Activated CD8-positive, alpha-beta memory T cell treated with anti-CD3 and anti-CD28 coated beads, Interleukin-2, amount 50 U/mL, for 24 hours (primary cell): Measurements from ENCODE around the gene CYP4F12.

Source experiments
- DNase-seq: peaks from one replicate; pipeline ENCODE4 v3.0.0-alpha.2; 2020; ENCODE audit errors: extremely low read depth

CYP4F12 gene, protein sequence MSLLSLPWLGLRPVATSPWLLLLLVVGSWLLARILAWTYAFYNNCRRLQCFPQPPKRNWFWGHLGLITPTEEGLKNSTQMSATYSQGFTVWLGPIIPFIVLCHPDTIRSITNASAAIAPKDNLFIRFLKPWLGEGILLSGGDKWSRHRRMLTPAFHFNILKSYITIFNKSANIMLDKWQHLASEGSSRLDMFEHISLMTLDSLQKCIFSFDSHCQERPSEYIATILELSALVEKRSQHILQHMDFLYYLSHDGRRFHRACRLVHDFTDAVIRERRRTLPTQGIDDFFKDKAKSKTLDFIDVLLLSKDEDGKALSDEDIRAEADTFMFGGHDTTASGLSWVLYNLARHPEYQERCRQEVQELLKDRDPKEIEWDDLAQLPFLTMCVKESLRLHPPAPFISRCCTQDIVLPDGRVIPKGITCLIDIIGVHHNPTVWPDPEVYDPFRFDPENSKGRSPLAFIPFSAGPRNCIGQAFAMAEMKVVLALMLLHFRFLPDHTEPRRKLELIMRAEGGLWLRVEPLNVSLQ

DNA sequence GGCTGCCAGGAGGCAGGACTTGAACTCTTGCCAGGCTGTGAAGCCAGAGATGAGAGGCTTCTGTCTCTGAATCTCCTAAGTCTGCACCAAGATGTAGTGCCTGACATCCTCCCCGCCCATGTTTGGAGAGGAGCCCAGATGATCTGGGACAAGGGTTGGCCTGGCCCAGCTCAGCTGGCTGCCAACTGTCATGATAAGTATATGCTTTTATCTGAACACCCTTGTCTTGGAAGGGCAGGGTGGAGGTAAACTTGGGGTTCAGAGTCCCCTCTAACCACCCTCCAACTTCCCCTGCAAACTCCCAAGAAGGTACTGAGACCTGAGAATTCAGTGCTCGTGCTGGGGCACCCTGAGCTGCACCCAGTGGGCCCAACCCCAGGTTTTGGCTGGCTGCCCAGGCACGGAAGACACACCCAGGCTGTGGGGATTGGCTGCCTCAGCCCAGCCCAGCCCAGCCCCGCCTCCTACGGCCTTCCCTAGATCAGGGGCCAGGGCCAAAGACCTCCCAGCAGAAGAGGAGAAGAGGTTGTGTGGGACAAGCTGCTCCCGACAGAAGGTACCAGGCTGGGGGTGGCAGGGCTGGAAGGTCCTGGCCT lies at the start of gene CYP4F12:
CYP4F12 (plus strand) TSS at position 508 of the 596 bp plus-strand sequence. CDS start 443 bp downstream, outside the sequence.
- DNase-seq: no peak

DNA sequence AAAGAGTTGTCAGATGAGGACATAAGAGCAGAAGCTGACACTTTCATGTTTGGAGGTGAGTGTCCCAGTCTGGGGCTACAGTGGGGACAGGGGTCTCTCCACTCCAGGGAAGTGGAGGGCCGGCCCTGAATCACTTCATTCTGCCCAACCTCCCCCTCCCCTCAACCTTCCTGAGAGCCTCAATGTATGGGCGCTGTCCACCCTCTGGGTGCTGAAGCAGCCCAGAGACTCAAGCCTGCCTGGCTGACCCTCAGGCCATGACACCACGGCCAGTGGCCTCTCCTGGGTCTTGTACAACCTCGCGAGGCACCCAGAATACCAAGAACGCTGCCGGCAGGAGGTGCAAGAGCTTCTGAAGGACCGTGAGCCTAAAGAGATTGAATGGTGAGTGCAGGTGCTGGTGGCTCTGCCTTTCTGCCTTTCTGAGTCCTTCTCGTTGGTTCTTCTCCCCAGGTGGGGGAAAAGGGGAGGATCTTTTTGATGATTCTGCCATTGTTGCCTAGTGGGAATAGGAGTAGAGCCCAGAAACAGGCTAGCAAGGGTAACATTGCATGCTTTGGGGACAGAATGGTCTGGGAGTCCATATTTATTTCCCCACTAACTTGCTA lies 49.1 kb upstream of the CYP4F12 start:
- no peak for DNase-seq

DNA sequence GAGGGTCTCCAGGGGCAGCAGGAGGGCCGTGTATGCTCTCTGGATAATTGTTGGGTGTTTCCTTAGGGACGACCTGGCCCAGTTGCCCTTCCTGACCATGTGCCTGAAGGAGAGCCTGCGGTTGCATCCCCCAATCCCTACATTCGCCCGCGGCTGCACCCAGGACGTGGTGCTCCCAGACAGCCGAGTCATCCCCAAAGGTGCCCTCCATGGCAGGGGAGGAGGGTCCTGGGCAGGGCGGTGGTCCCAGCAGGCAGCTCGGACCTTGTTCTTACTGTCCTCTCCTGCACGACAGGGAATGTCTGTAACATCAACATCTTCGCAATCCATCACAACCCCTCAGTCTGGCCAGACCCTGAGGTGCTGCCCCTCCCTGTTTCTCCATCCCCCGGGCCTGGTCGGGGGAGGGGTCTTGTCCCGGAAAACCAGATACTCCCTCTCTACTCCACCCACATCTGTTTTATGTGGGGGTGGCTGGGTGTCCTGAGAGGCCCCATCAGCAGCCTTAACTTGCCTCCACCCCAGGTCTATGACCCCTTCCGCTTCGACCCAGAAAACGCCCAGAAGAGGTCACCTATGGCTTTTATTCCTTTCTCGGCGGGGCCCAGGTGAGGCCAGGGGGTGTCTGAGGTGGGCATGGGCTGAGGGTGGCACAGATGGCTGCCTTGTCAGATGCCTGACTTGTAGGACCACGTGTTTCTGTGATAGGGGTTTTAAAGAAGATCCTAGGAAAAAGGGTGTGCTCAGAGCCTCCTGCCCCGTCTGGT lies 44.5 kb upstream of the CYP4F12 start:
- DNase-seq: no peak

DNA sequence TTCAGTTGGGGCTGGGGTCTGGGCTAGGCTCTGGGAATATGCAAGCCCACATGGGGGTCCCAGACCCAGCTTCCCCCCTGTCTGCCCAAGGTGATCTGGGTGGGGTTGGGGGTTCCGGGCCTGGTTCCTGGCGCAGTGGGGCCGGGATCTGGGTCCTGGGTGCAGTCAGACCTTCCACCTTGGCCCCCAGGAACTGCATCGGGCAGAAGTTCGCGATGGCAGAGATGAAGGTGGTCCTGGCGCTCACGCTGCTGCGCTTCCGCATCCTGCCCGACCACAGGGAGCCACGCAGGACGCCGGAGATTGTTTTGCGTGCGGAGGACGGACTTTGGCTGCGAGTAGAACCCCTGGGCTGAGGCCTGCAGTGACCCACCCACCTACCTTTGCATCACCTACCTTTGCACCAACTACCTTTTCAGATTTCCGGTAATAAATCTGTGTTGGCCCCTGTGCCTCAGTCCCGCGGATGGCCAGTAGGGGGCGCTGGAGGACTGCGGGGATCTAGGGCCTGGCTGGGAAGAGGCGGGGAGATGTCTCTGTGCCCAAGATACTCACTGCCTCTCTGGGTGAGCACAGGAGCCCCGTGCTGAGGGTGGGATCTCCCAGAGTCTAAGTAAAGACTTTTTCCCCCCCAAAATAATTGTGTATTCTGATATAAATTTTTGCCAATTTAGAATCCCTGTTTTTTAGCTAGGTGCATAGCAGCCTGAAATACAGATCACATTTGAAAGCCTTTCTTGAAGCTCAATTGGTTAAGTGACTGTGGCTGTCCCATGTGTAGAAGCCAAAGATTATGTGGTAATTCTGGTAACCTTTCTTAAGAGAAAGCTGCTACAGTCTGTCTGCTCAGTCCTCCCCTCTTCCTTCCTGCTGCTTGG lies 43.6 kb upstream of the CYP4F12 start:
- DNase-seq: peak; percentile 68

DNA sequence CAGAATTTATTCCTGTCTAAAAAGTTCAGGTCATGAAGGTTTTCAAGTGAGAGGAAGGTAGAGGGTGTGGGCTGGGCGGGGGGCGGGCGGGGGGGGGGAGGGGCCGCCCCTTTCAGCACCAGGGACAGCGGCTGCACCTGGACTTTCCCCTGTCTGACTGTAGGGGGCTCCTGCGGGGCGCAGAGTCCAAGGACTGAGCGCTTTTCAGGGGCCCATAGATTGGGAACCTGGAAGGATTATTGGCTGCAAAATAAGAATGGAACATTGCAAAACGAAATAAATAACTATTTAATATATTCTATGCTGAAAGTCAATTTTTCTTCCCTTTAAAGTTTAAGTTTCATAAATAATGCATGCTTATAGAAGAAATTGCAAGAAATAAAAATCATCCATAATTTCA lies 41.1 kb upstream of the CYP4F12 start:
- no peak for DNase-seq

DNA sequence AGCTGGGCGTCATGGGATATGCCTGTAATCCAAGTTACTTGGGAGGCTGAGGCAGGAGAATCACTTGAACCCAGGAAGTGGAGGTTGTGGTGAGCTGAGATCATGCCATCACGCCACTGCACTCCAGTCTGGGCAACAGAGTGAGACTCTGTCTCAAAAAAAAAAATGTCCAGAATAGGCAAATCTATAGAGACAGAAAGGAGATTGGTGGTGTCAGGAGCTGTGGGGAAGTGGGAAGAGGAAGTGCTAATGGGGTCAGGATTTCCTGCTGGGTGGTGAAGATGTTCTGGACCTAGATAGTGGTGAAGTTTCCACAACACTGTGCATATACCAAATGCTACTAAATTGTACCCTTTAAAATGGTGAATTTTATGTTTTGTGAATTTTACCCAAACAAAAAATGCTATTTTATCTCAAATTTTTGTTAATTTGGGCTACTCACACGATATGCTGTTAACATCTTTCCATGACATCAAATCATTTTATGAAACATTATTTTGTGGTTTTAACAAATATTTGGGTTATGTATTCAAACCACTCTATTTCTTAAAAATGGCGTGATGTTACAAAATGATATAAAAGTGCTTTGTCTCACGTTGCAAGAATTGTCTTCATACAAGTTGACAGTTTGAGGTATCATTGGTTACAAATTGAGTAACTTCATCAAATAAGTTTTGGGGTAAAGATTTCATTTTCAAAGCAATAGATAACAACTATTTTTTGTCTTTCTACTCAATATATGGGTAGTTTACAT lies 39.6 kb upstream of the CYP4F12 start:
- DNase-seq: no peak

DNA sequence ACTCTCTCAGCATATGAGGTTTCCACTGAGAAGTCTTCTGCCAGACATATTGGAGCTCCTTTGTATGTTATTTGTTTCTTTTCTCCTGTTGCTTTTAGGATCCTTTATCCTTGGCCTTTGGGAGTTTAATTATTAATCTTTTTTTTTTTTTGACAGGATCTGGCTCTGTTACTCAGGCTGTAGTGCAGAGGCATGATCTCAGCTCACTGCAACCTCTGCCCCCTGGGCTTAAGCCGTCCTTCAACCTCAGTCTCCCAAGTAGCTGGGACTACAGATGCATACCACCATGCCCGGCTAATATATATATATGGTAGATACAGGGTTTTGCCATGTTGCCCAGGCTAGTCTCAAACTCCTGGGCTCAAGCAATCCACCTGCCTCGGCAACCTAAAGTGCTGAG lies 38.8 kb upstream of the CYP4F12 start:
- DNase-seq: no peak

DNA sequence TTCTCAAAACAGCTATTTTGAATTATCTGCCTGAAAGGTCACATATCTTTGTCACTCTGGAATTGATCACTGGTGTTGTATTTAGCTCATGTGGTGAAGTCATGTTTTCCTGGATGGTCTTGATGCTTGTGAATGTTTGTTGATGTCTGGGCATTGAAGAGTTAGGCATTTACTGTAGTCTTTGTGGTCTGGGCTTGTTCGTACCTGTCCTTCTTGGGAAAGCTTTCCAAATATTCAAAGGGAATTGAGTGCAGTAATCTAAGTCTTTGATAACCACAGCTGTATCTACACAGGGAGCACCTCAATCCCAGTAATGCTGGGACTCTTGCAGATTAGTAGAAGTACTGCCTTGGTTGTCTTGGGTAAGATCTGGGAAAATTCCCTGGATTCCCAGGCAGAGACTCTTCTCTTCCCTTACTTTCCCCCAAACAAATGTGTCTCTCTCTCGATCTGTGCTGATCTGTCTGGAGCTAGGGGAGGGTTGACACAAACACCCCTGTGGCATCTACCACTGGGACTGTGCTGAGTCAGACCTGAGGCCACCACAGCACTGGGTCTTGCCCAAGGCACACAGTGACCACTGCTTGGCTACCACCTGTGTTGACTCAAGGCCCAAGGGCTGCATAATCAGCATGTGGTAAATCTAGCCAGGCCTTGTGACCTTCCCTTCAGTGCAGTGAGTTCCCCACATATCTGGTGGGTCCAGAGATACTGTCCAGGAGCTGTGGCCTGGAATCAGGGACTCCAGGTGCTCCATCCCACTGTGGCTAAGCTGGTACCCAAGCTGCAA lies 37.7 kb upstream of the CYP4F12 start:
- DNase-seq: no peak

DNA sequence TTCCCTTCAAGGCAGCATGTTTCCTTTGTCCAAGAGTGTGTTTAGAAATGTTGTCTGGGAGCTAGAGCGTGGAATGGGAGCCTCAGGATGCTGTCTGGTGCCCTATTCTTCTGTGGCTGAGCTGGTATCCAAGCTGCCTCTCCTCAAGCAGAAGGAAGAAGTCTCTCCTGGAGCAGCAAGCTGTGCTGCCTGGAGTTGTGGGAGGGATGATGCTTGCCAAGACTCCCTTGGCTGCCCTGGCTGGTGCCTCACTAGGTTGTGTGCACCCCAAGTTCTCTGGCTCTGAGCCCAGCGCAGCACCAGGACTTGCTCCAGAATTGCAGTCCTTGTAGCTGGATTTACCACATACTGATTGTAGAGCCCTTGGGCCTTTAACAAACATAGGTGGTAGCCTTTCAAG lies 36.9 kb upstream of the CYP4F12 start:
- DNase-seq: no peak

DNA sequence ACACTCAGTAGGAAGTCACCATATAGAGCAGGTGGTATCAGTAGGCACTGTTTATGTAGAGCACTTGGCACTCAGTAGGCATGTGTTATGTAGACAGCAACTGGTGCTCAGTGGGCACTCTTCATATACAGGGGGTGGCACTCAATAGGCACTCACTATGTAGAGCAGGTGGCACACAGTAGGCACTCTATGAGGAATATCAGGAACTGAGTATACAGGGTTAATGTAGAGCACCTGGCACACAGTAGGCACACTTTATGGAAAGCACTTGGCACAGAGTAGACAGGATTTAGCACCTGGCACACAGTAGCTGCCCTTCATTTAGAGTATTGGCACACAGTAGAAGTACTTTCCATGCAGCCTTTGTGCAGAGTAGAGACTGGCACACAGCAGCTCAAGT lies 33.3 kb upstream of the CYP4F12 start:
- DNase-seq: no peak

DNA sequence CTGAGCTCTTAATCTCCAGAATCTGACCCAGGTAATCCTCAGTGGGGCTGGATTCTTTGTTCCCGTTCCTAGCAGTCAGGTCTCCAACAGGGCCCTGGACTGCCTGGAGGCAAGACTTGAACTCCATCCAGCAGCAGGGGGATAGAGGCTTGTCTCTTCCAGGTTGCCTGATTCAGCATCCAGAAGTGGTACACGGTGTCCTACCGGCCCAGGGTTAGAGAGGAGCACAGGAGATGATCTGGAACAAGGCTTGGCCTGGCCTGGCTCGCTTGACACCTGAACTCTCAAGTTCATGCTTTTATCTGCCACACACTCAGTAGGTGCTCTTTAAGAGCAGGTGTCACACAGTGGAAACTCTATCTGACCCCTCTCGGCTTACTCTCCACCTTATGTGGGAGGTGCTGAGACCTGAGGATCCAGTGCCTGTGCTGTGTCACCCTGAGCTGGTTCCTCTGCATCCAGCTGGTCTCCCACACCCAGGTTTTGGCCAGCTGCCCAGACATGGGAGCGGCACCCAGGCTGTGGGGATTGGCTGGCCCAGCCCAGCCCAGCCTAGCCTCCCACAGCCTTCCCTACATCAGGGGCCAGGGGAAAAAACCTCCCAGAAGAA lies 32.5 kb upstream of the CYP4F12 start, which contains the start of gene CYP4F3:
CYP4F3 (plus strand) TSS at position 604 of the 610 bp plus-strand sequence. CDS start 519 bp downstream, outside the sequence.
- no peak for DNase-seq

DNA sequence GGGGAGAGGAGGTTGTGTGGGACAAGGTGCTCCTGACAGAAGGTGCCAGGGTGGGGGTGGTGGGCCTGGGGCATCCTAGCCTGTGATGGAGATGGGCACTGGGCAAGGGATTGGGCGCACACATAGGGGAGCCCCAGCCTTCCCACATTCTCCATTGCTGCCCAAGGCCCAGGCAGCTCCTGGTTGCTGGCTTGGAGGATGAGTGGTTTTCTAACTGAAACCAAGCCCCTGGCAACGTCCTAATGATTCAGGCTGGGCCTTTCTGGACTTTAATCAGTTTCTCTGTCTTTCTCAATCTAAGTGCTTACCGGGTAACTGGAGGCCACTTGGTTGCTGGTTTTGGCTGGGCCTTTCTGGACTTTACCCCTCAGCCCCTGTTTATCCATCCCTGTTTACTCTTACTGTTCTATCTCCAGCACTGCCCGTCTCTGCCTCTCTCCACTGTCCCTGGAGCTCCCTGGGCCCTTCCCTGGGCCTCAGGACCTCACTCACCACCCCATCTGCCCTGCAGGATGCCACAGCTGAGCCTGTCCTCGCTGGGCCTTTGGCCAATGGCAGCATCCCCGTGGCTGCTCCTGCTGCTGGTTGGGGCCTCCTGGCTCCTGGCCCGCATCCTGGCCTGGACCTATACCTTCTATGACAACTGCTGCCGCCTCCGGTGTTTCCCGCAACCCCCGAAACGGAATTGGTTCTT lies 31.8 kb upstream of the CYP4F12 start:
- DNase-seq: no peak

DNA sequence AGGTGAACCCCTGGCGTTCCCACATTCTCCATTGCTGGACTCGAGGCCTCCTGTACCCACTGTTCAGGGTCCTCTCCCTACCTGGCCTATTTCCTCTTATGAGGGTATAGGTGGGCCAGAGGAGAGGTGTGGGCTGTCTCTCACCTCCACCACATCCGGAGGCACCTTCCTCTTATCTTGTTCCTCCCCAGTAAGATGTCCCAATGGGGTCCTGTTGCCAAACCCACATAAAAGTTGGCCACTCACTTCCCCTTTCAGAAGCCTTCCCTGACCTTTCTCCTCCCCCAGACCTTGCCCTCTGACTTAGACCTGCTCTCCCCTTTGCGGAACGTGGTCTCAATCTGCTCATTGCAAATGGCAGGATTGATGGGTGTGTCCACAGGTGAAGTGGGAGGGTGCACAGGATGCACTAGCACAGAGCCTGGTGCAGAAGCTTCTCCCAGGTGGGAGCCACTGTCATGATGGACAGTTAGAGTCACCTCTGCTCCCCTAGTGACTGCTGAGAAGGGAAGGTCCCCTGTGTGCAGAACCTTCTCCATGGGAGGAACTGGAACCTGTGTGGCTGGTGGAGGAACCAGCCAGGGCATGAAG lies 30.9 kb upstream of the CYP4F12 start:
- DNase-seq: no peak

DNA sequence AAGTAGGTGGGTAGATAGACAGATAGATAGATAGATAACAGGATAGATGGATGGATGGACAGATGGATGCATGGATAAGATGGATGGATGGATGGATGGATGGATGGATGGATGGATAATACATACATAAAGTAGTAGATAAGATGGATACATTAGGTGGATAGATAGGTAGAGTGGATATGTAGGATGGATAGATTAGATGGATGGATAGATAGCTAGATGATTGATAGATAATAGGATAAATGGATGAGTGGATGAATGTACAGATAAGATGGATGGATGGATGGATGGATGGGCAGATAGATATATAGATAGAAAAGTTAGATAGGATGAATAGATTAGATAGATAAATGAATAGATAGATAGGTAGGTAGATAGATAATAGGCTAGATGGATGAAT lies 30.1 kb upstream of the CYP4F12 start:
- no peak for DNase-seq

DNA sequence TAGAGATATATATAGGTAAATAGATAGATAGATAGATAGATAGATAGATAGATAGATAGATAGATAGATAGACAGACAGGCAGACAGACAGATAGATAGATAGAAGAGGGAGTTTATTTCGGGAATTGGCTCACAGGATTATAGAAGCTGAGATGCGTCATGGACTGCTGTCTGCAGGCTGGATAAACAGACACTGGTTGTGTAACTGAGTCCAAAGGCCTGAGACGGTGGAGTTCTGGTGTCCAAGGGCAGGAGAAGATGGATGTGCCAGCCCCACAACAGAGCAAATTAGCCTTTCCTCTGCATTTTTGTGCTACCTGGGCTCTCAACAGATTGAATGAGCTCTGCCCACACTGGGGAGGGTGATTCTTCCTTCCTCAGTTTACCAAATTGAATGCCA lies 29.5 kb upstream of the CYP4F12 start:
- no peak for DNase-seq

DNA sequence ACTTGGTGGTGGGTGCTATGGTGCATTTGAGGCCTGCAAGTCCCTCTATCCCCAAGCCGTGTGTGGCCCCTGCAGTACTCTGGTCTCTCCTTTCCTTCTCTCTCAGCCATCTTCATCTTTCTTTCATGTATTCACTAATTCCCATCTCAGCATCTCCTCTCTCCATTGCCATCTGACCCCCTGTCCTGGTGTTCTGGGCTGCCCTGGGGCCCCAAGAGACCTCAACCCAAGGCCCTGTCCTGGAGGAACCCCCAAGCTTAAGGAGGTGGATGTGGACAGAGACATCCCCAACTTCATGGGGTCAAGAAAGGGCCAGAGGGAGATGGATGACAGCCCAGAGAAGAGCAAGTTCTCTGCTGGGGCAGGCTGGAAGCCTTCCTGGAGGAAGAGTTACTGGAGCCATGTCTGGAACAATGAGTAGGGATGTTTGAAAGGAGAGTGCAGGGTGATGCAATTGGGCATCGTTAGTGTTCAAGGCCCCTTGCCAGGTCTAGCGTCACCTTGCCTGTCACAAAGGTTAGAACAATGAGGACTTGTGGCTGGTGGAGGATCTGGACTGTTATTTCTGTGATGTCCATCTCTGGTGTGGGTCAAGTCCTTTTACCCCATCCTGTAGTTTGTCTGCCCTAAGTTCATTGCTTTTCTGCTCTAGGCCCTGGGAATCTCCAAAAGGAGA lies 28.7 kb upstream of the CYP4F12 start:
- no peak for DNase-seq

DNA sequence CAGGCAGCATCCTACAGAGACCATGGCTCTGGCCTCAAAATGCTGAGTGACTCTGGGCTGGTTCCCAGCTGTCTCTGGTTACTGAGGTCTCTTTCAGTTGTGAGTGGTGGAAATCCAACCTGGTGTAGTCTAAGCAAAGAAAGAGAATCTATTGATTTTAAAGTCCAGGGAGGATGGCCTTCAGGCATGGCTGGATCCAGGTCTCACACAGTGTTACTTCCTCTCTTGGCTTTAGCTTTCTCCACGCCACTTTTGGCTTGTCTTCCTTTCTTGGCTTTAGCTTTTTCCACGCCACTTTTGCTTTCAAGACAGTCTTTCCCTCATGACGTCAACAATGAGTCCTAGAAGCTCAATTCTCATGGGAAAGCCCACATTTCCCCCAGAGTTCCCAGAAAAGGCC lies 28.1 kb upstream of the CYP4F12 start:
- no peak for DNase-seq
